Lower leg skin (tissue), 4 donors: ENCODE data around the gene NSUN2. TPM values are rescaled to one million over a fixed set of nuclear protein-coding genes. Genes with fewer than 3 reads are reported as not detected.

ENCODE experiments used
- DNase-seq, 2 donors: peaks; one replicate each; pipeline ENCODE4 v3.0.0-alpha.2; 2019; ENCODE audit warnings: low spot score in 2 of 2
- H3K4me3 ChIP-seq: fragments of 200-600 bp; sonication (generic); 2 replicates; pipeline ENCODE4 v1.5.1; 2017; ENCODE audit warnings: mild to moderate bottlenecking, low read depth; ENCODE audit not compliant: poor library complexity, severe bottlenecking
- POLR2A ChIP-seq, 2 donors: fragments of 450-650 bp; IDR thresholded peaks; one replicate each; pipeline ENCODE4 v1.6.1; 2016 to 2017; ENCODE audit warnings: antibody characterized with exemption in 2 of 2, mild to moderate bottlenecking in 1 of 2, moderate library complexity in 1 of 2
- WGBS, 2 donors: methylation state at CpG; one replicate each; pipeline ENCODE4 v1.1.5; 2018; 5-methylcytosine and 5-hydroxymethylcytosine counted together
- intact Hi-C: fragments of 100-400 bp; cut with DNase I; formaldehyde crosslinking; loops from one replicate; pipeline ENCODE4 v1.15.0; 2023; ENCODE audit warnings: low total_unique reads
- total RNA-seq, 4 donors: library from RNA; depleted of rRNA; stranded (reverse); fragments of >200 nt; gene quantifications; one replicate each; pipeline ENCODE4 v1.1.0, GENCODE V29; 2016
- TF ChIP-seq, protein P1 (sequence below), 3 donors: fragments of 450-650 bp; IDR thresholded peaks; one replicate each; pipeline ENCODE4 v1.5.1; 2016; ENCODE audit warnings: antibody characterized with exemption in 3 of 3, mild to moderate bottlenecking in 3 of 3, moderate library complexity in 2 of 3

The NSUN2 gene
- total RNA-seq, 4 donors from 2014 or later = 43.0 to 54.0 (median 47.9) TPM

DNA sequence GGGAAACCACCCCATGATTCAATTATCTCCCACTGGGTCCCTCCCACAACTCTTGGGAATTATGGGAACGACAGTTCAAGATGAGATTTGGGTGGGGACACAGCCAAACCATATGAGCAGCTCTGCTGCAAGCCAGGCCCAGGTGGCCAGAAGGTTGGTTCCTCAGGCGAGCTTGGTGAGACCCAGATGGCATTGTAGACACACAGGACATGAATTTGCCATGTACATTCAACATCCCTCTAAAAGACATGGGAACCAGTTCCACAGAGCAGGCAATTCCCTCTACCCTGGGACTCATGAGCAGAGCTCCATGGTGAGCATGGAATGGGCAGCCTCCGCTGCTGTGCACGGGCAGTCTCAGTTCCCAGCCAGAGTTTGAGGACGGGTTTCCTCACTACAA lies 53.3 kb downstream of the NSUN2 start:
- H3K4me3 ChIP-seq = no peak overlapping the region
- no peak for DNase-seq
- intact Hi-C loops = loop anchor here (5.0 to 10.0 kb wide), 2 partner anchors 687 to 1085 kb away; no protein-coding TSS in a partner anchor
- no peak for TF ChIP-seq POLR2A (IDR thresholded peaks at IDR 0.05)
- TF ChIP-seq, protein P1, sequence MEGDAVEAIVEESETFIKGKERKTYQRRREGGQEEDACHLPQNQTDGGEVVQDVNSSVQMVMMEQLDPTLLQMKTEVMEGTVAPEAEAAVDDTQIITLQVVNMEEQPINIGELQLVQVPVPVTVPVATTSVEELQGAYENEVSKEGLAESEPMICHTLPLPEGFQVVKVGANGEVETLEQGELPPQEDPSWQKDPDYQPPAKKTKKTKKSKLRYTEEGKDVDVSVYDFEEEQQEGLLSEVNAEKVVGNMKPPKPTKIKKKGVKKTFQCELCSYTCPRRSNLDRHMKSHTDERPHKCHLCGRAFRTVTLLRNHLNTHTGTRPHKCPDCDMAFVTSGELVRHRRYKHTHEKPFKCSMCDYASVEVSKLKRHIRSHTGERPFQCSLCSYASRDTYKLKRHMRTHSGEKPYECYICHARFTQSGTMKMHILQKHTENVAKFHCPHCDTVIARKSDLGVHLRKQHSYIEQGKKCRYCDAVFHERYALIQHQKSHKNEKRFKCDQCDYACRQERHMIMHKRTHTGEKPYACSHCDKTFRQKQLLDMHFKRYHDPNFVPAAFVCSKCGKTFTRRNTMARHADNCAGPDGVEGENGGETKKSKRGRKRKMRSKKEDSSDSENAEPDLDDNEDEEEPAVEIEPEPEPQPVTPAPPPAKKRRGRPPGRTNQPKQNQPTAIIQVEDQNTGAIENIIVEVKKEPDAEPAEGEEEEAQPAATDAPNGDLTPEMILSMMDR (IDR thresholded peaks at IDR 0.05) = no peak
- 64 to 70% methylated on average over 5 of the region's 5 CpGs for WGBS, 2 donors

DNA sequence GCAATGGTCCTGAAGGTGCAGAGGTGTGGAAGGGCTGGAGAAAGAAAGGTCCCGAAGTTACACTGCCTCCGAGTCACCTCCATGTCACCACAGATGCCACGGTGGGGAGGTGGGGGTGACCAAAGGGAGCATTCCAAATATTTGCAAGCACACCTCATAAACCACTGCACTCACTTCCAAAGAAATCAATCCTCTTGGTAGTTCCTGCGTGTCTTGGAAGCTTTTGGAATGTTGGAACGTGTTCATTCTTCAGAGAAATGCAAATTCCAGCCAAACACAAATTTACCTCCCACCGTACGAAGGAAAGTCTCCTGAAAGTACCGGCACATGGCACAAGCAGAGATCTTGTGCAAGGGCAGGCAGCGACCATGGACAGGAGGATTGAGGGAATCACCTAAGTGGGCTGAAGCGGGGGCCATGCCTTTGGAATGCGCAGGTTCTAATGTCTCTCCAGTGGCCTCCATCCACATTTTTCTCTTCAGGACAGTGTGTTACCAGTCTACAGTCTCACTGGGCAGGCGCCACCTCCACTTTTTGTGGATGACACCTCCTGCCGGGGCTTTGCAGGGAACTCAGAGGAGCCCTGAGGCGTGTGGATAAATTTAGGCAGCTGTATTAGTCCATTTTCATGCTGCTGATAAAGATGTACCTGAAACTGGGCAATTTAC lies 54.0 kb downstream of the NSUN2 start:
- intact Hi-C loops = loop anchor here (5.0 to 10.0 kb wide), 2 partner anchors 687 to 1084 kb away; no protein-coding TSS in a partner anchor
- H3K4me3 ChIP-seq = no peak overlapping the region
- no peak for TF ChIP-seq POLR2A (IDR thresholded peaks at IDR 0.05)
- TF ChIP-seq, protein P1 (IDR thresholded peaks at IDR 0.05) = no peak
- WGBS, 2 donors = 51 to 62% methylated on average over 14 of the region's 14 CpGs
- no peak for DNase-seq

DNA sequence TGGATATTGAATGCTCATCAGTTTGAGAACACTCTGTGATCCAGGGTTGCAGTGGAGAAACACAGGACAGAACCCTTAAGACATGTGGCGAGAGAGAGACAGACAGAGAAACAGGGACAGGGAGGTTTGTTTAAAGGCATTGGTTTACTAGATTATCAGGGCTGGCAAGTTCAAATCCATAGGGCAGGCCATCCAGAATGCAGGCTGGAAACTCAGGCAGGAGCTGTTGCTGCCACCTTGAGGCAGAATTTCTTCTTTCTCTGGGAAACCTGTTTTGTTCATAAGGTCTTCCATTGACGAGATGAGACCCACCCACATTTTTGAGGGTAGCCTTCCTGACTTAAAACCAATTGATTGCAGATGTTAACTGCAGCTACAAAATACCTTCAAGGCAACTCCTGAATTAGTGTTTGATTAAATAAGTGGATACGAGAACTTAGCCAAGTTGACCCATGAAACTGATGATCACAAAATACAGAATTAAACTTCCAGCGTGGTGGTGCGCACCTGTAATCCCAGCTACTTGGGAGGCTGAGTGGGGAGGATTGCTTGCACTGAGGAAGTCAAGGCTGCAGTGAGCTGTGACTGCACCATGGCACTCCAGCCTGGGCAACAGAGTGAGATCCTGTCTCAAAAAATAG lies 55.9 kb downstream of the NSUN2 start:
- intact Hi-C loops = loop anchor here (5.0 to 10.0 kb wide), 2 partner anchors 685 to 1082 kb away; no protein-coding TSS in a partner anchor
- H3K4me3 ChIP-seq = no peak overlapping the region
- WGBS, 2 donors = 43 to 50% methylated on average over 5 of the region's 5 CpGs
- peak in 1 of 2 donors; percentile 32 for DNase-seq
- TF ChIP-seq, protein P1 (IDR thresholded peaks at IDR 0.05) = no peak
- TF ChIP-seq POLR2A (IDR thresholded peaks at IDR 0.05) = no peak

DNA sequence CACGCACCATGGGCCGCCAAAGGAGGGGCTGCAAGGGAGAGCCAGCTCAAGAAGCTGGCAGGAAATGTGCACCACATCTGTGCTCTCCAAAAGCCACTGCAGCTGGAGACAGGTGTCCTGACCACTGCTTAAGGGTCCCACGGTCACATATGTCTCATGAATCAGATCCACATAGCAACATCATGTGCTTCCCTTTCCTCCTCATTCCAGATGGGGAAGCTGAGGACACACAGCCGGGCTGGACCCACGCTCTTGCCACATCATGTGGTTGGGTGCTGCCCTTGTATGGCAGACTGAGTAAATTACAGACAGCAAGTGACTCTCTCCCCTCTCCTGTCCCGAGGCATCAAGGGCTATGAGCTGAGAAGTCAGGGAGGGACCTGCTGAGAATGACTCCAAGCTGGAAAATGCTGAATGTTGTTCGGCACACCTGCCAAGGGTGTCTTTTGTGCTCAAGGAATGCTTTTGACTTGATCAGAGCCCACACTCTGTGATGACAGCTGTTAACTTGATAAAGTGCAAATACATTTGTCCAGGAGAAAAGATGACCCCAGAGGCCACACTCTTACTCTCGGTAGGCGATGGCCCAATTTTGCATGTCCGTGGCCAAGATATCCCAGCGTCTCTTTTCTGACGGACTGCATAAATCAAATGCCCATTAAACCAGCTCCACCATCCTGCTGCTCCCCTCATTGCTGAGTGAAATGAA lies 58.2 kb downstream of the NSUN2 start:
- intact Hi-C loops = loop anchor here (5.0 to 10.0 kb wide), 2 partner anchors 682 to 1080 kb away; no protein-coding TSS in a partner anchor
- TF ChIP-seq POLR2A (IDR thresholded peaks at IDR 0.05) = no peak
- TF ChIP-seq, protein P1 (IDR thresholded peaks at IDR 0.05) = no peak
- H3K4me3 ChIP-seq = no peak overlapping the region
- DNase-seq = peak in 1 of 2 donors; percentile 46
- 49 to 61% methylated on average over 12 of the region's 12 CpGs for WGBS, 2 donors

DNA sequence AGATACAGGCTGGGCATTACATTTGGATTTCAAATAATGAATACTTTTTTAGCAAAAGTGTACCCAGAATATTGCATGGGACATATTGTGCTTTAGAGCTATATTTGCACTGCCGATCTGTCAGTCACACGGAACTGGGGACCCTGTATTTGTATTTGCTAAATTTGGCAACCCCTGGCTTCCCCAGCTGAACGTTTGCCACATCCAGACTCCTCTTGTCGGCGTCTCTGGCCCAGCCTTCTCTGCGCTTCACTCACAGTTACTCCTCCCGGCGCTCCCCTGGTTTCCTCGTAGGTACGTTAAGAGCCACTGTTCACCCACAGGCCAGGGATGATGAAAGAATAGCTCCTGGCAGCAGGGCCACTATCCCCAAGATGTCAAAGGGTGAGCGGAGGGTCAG lies 58.7 kb downstream of the NSUN2 start:
- intact Hi-C loops = loop anchor here (10.0 kb wide), 1 partner anchor 1079 kb away; no protein-coding TSS in a partner anchor

More for the DNA sequence above, 58.7 kb downstream of the NSUN2 start:
- TF ChIP-seq, protein P1 (IDR thresholded peaks at IDR 0.05) = no peak
- DNase-seq = peak in 1 of 2 donors; percentile 1
- 76 to 79% methylated on average over 11 of the region's 11 CpGs for WGBS, 2 donors
- H3K4me3 ChIP-seq = no peak overlapping the region
